HCT116 (cell line): ENCODE measurements around the gene CIT. TPM values are rescaled to one million over a fixed set of nuclear protein-coding genes. Genes with fewer than 3 reads are reported as not detected.

Source experiments
- ATAC-seq: fragments of 200-7000 bp; cut with Tn5 transposase; 2 replicates; pipeline ENCODE4 v1.9.1; 2020; ENCODE audit warnings: mild to moderate bottlenecking, moderate library complexity
- BruUV-seq: library from RNA; stranded (reverse); fragments of 400-500 nt; replicated peaks from 2 replicates; lab custom pipeline; 2021; lab: Mats Ljungman, UMichigan
- CTCF ChIA-PET: fragments of 300-600 bp; sonication (Branson Sonifier 250); formaldehyde crosslinking; loops from one replicate; lab custom pipeline; 2021; ENCODE audit warnings: antibody characterized with exemption; lab: Charles Lee
- POLR2A ChIA-PET: fragments of 300-600, 350-600 bp; sonication (Branson Sonifier 250); formaldehyde crosslinking; loops from one replicate; lab custom pipeline; 2021; ENCODE audit warnings: antibody characterized with exemption; lab: Charles Lee
- RAD21 ChIA-PET, 2 experiments: fragments of 300-600 bp; sonication (Branson Sonifier 250); formaldehyde crosslinking; loops; one replicate each; lab custom pipeline; 2023; ENCODE audit warnings: low total read pairs in 2 of 2; ENCODE audit not compliant: uncharacterized antibody in 2 of 2, unreplicated experiment in 2 of 2, low non-redundant PET in 1 of 2; lab: Charles Lee
- DNase-seq: peaks from one replicate; pipeline ENCODE4 v3.0.0-alpha.2; 2010; ENCODE audit warnings: low read depth, low spot score
- H2AFZ ChIP-seq: fragments of 200-600 bp; shearing (Covaris generic), sonication (generic); 2 replicates; pipeline ENCODE4 v1.6.1; 2017; ENCODE audit warnings: low read depth, mixed run types, mixed read lengths, antibody characterized with exemption, low read length; ENCODE audit not compliant: poor library complexity, severe bottlenecking
- H3K27ac ChIP-seq: 2 replicates; pipeline ENCODE4 v1.5.1; 2012; ENCODE audit warnings: low read depth, low read length
- H3K27me3 ChIP-seq: fragments of 200-600 bp; sonication (generic); 2 replicates; pipeline ENCODE4 v1.6.1; 2016; ENCODE audit warnings: mixed run types, low read length, mixed read lengths; ENCODE audit not compliant: insufficient read depth
- H3K36me3 ChIP-seq, 2 experiments: fragments of 200-500 bp in 1 of 2; fragments of 200-600 bp in 1 of 2; sonication (Bioruptor generic) in 1 of 2; sonication (generic) in 1 of 2; 2 replicates each; pipeline versions ENCODE4 v1.5.1 to v1.6.1; 2014 to 2016; ENCODE audit warnings: low read length in 2 of 2, inconsistent platforms in 1 of 2, mixed read lengths in 1 of 2, mixed run types in 1 of 2; ENCODE audit not compliant: insufficient read depth in 2 of 2, control insufficient read depth in 1 of 2
- H3K4me1 ChIP-seq, 2 experiments: fragments of 200-600 bp in 1 of 2; sonication (generic) in 1 of 2; 2 replicates each; pipeline versions ENCODE4 v1.5.1 to v1.6.1; 2012 to 2017; ENCODE audit warnings: low read length in 2 of 2, inconsistent platforms in 1 of 2, mild to moderate bottlenecking in 1 of 2, mixed read lengths in 1 of 2, mixed run types in 1 of 2, moderate library complexity in 1 of 2; ENCODE audit not compliant: insufficient read depth in 2 of 2, control insufficient read depth in 1 of 2
- H3K4me2 ChIP-seq: fragments of 200-600 bp; sonication (generic); 2 replicates; pipeline ENCODE4 v1.6.1; 2017; ENCODE audit warnings: mixed run types, low read length, mixed read lengths
- H3K4me3 ChIP-seq, 2 experiments: fragments of 200-600 bp in 1 of 2; sonication (generic) in 1 of 2; replicated peaks in 1 of 2; 2 replicates each; pipeline ENCODE4 v1.5.1; 2011 to 2016; ENCODE audit warnings: low read length in 2 of 2, control low read depth in 1 of 2, low read depth in 1 of 2, mild to moderate bottlenecking in 1 of 2, mixed read lengths in 1 of 2, mixed run types in 1 of 2
- H3K79me2 ChIP-seq: fragments of 200-600 bp; sonication (generic); 2 replicates; pipeline ENCODE4 v1.6.1; 2017; ENCODE audit warnings: mild to moderate bottlenecking, mixed run types, low read length, moderate library complexity, mixed read lengths; ENCODE audit not compliant: insufficient read depth
- H3K9ac ChIP-seq: fragments of 200-600 bp; sonication (generic); 2 replicates; pipeline ENCODE4 v1.6.1; 2016; ENCODE audit warnings: low read length, mixed read lengths
- H3K9me2 ChIP-seq: fragments of 200-600 bp; sonication (generic), shearing (Covaris generic); 2 replicates; pipeline ENCODE4 v1.6.1; 2017; ENCODE audit warnings: mixed run types, mild to moderate bottlenecking, moderate library complexity; ENCODE audit not compliant: insufficient read depth
- H3K9me3 ChIP-seq, 2 experiments: fragments of 200-500 bp in 1 of 2; fragments of 200-600 bp in 1 of 2; sonication (Bioruptor generic) in 1 of 2; sonication (generic) in 1 of 2; 2 replicates each; pipeline ENCODE4 v1.6.1; 2014 to 2017; ENCODE audit warnings: low read length in 2 of 2, mixed read lengths in 2 of 2, inconsistent platforms in 1 of 2, low read depth in 1 of 2, mild to moderate bottlenecking in 1 of 2, mixed run types in 1 of 2, moderate library complexity in 1 of 2; ENCODE audit not compliant: control insufficient read depth in 1 of 2, insufficient read depth in 1 of 2
- H4K20me1 ChIP-seq: fragments of 200-600 bp; sonication (generic), shearing (Covaris generic); 2 replicates; pipeline ENCODE4 v1.6.1; 2017; ENCODE audit warnings: mixed run types, mild to moderate bottlenecking, moderate library complexity; ENCODE audit not compliant: insufficient read depth
- ATF3 ChIP-seq: IDR thresholded peaks from 2 replicates; pipeline ENCODE4 v1.6.1; 2012
- ELF1 ChIP-seq: IDR thresholded peaks from 2 replicates; pipeline ENCODE4 v1.6.1; 2012; ENCODE audit warnings: low read depth, borderline replicate concordance
- EZH2 ChIP-seq: fragments of 200-600 bp; sonication (generic); IDR thresholded peaks from 2 replicates; pipeline ENCODE4 v1.6.1; 2017; ENCODE audit warnings: antibody characterized with exemption, mixed run types
- FOSL1 ChIP-seq: IDR thresholded peaks from 2 replicates; pipeline ENCODE4 v1.6.1; 2012; ENCODE audit warnings: low read depth
- MAX ChIP-seq: IDR thresholded peaks from 2 replicates; pipeline ENCODE4 v1.6.1; 2012
- RAD21 ChIP-seq: IDR thresholded peaks from 2 replicates; pipeline ENCODE4 v1.6.1; 2012; ENCODE audit warnings: low read depth, mild to moderate bottlenecking
- SP1 ChIP-seq: IDR thresholded peaks from 2 replicates; pipeline ENCODE4 v1.6.1; 2012; ENCODE audit warnings: low read depth
- SRF ChIP-seq: IDR thresholded peaks from 2 replicates; pipeline ENCODE4 v1.6.1; 2012; ENCODE audit warnings: low read depth
- YY1 ChIP-seq: IDR thresholded peaks from 2 replicates; pipeline ENCODE4 v1.6.1; 2011; ENCODE audit warnings: low read length, low read depth, moderate library complexity, mild to moderate bottlenecking; ENCODE audit not compliant: insufficient replicate concordance; ENCODE audit errors: extremely low read depth
- ZFX ChIP-seq: fragments of 450-650 bp; IDR thresholded peaks from 2 replicates; pipeline ENCODE4 v1.6.1; 2017
- ZNF274 ChIP-seq: fragments of 200-500 bp; sonication (Bioruptor generic); IDR thresholded peaks from 2 replicates; pipeline ENCODE4 v1.6.1; 2014; ENCODE audit warnings: mild to moderate bottlenecking, low read depth, low read length, inconsistent platforms
- intact Hi-C: fragments of 100-400 bp; cut with micrococcal nuclease; formaldehyde crosslinking; loops from 2 replicates; pipeline ENCODE4 v1.10.0; 2022
- total RNA-seq: library from RNA; stranded (reverse); gene quantifications from one replicate; pipeline ENCODE4 v1.2.1, GENCODE V29; 2021; ENCODE audit not compliant: unreplicated experiment

CIT gene
- total RNA-seq, 1 experiment from 2014 or later: 54.2 TPM

GRCh38 chr12:119705182-119705581 lies 171.9 kb downstream of the CIT start:
- H2AFZ ChIP-seq: no peak overlapping the region
- H3K27ac ChIP-seq: no peak overlapping the region
- no peaks in the 10 kb centered on the region for H3K79me2 ChIP-seq
- peaks cover 18 to 29% of the 10 kb centered on the region in 2 experiments for H3K36me3 ChIP-seq
- H3K9me2 ChIP-seq: no peaks in the 10 kb centered on the region
- H3K9ac ChIP-seq: no peak overlapping the region
- ChIA-PET POLR2A (no interaction called here), CTCF (no interaction called here), RAD21 (no interaction called here)
- H3K4me3 ChIP-seq: no peak overlapping the region
- no peak for ATAC-seq
- H3K9me3 ChIP-seq: no peaks in the 10 kb centered on the region
- no peaks in the 10 kb centered on the region for H4K20me1 ChIP-seq
- no peaks in the 10 kb centered on the region for H3K4me1 ChIP-seq
- DNase-seq: no peak
- no peak overlapping the region for H3K4me2 ChIP-seq
- no peak for TF ChIP-seq ZNF274
- no peak for TF ChIP-seq FOSL1
- no TSS peak for BruUV-seq
- no peaks in the 10 kb centered on the region for H3K27me3 ChIP-seq
- intact Hi-C loops: no loop called here

DNA sequence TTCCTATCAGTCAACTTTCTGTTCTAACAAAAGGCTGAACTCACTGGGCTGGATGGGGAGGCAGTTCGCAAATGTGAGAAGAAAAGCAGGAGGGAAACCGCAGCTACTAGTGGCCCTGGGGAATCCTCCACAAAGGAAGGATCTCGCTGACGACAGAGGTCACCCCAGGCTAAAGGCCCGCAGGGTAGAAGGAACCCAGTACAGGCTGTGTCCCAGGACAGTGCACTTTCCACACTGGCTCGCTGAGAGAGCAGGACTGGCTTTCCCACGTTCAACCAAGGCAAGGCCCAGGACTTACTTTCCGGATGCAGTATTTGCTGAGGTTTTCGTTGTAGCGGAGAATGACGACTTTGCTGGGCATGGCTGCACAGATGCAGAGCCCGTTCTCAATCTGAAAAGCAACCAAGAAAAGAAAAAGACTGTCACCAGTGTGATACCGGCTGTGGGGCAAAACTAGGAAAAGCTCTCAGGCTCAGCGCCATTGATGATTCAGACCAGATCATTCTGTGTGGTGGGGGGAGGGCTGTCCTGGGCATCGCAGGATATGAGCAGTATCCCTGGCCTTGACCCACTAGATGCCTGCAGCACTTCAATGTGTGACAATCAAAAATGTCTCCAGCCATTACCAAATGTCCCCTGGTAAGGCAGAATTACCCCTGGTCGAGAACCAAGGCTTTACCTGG lies 172.9 kb downstream of the CIT start:
- no peaks in the 10 kb centered on the region for H3K79me2 ChIP-seq
- no peaks in the 10 kb centered on the region for H3K9me2 ChIP-seq
- ChIA-PET POLR2A (no interaction called here), RAD21 (no interaction called here), CTCF (no interaction called here)
- ATAC-seq: no peak
- no peak overlapping the region for H3K9ac ChIP-seq
- intact Hi-C loops: no loop called here
- no peak for DNase-seq
- no peaks in the 10 kb centered on the region for H3K9me3 ChIP-seq
- no peak overlapping the region for H2AFZ ChIP-seq
- no peak overlapping the region for H3K4me3 ChIP-seq
- peaks cover 12 to 24% of the 10 kb centered on the region in 2 experiments for H3K36me3 ChIP-seq
- TF ChIP-seq SRF: no peak
- TF ChIP-seq SP1: no peak
- no peak for TF ChIP-seq ZFX
- no peak for TF ChIP-seq YY1
- no peak for TF ChIP-seq FOSL1
- TF ChIP-seq ATF3: no peak
- TF ChIP-seq MAX: no peak
- TF ChIP-seq EZH2: no peak
- no peak for TF ChIP-seq ELF1
- TF ChIP-seq RAD21: no peak
- no peaks in the 10 kb centered on the region for H4K20me1 ChIP-seq
- no peak overlapping the region for H3K4me2 ChIP-seq
- H3K4me1 ChIP-seq: no peaks in the 10 kb centered on the region
- no peak overlapping the region for H3K27ac ChIP-seq
- H3K27me3 ChIP-seq: no peaks in the 10 kb centered on the region
- no TSS peak for BruUV-seq
